Forelimb muscle (tissue), 1 donor: Measurements from ENCODE around the gene TMEM245. TPM values are rescaled to one million over a fixed set of nuclear protein-coding genes. Genes with fewer than 3 reads are reported as not detected.

Experiments used
- DNase-seq: peaks from one replicate; pipeline ENCODE4 v3.0.0-alpha.2; 2013; ENCODE audit warnings: low read depth
- polyA plus RNA-seq: library from polyadenylated mRNA; unstranded; fragments of 120-200 nt; gene quantifications from one replicate; pipeline ENCODE4 v1.2.1, GENCODE V29; 2013; ENCODE audit not compliant: insufficient read length

TMEM245 gene
- polyA plus RNA-seq, 1 donor: 45.4 TPM

- DNase-seq: no peak
Measured at GRCh38 chr9:109101810-109102209, 17.9 kb downstream of the TMEM245 start.

- DNase-seq: no peak
Measured at GRCh38 chr9:109101202-109101595, 18.5 kb downstream of the TMEM245 start.

- no peak for DNase-seq
Measured at GRCh38 chr9:109100543-109101201, 19.1 kb downstream of the TMEM245 start.

- no peak for DNase-seq
Measured at GRCh38 chr9:109098960-109099308, 20.8 kb downstream of the TMEM245 start.

- no peak for DNase-seq
Measured at GRCh38 chr9:109098171-109098959, 21.4 kb downstream of the TMEM245 start.

GRCh38 chr9:109097146-109097545, 22.6 kb downstream of the TMEM245 start:
- DNase-seq: no peak

GRCh38 chr9:109095321-109095720, 24.4 kb downstream of the TMEM245 start:
- DNase-seq: no peak

GRCh38 chr9:109094268-109094667, 25.5 kb downstream of the TMEM245 start:
- no peak for DNase-seq

- no peak for DNase-seq
Measured at GRCh38 chr9:109092587-109092986, 27.2 kb downstream of the TMEM245 start.

- no peak for DNase-seq
Measured at GRCh38 chr9:109092051-109092580, 27.6 kb downstream of the TMEM245 start.

- DNase-seq: no peak
Measured at GRCh38 chr9:109088221-109088620, 31.5 kb downstream of the TMEM245 start.

- no peak for DNase-seq
Measured at GRCh38 chr9:109087795-109088194, 32.0 kb downstream of the TMEM245 start.

GRCh38 chr9:109086221-109086620, 33.5 kb downstream of the TMEM245 start:
- no peak for DNase-seq

- DNase-seq: no peak
Measured at GRCh38 chr9:109085510-109085909, 34.2 kb downstream of the TMEM245 start.

GRCh38 chr9:109083813-109084405, 35.8 kb downstream of the TMEM245 start:
- no peak for DNase-seq

- no peak for DNase-seq
Measured at GRCh38 chr9:109083141-109083540, 36.6 kb downstream of the TMEM245 start.

GRCh38 chr9:109082091-109082620, 37.6 kb downstream of the TMEM245 start:
- DNase-seq: no peak

- no peak for DNase-seq
Measured at GRCh38 chr9:109074236-109074889, 45.4 kb downstream of the TMEM245 start.

- DNase-seq: no peak
Measured at GRCh38 chr9:109072821-109073435, 46.8 kb downstream of the TMEM245 start.

- no peak for DNase-seq
Measured at GRCh38 chr9:109072133-109072692, 47.5 kb downstream of the TMEM245 start.

GRCh38 chr9:109068764-109069163, 51.0 kb downstream of the TMEM245 start:
- no peak for DNase-seq
